ENCODE data around the gene COL4A3.

DNA sequence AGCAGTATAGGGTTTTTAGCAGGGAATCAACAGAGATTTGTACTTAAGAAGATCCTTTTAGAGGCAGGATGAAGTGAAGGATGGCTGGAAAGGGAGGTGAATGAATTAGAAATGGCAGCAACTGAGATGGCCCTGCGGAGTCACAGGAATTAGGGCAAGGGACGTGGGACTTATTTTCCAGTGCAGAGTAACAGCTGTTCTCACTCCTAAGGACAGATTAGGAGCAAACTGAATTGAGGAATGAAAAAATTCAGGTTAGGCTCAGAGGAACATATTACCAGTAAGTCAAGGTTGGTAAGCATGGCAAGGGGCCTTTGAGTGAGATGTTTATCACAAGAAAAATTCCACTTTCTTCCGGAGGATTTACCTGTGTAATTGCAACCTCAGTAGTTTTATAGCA, 34.4 kb downstream of the COL4A3 start:
- TF ChIP-seq TCF4 (CRISPR knock-in tag; IDR thresholded peaks at IDR 0.05; ENCODE audit: borderline replicate concordance) (no peak), PPARA (CRISPR knock-in tag; IDR thresholded peaks at IDR 0.05; ENCODE audit: borderline replicate concordance) (no peak), GLIS3 (CRISPR knock-in tag; IDR thresholded peaks at IDR 0.05) (no peak), ZFP3 (CRISPR knock-in tag; IDR thresholded peaks at IDR 0.05) (no peak), ESRRG (CRISPR knock-in tag; IDR thresholded peaks at IDR 0.05) (no peak), BACH2 (CRISPR knock-in tag; IDR thresholded peaks at IDR 0.05; ENCODE audit: borderline replicate concordance) (no peak), TOX (CRISPR knock-in tag; IDR thresholded peaks at IDR 0.05; ENCODE audit: borderline replicate concordance) (no peak), ARNTL (CRISPR knock-in tag; IDR thresholded peaks at IDR 0.05; ENCODE audit: borderline replicate concordance, low read depth) (no peak), OSR1 (CRISPR knock-in tag; IDR thresholded peaks at IDR 0.05) (no peak), ZC3H10 (CRISPR knock-in tag; IDR thresholded peaks at IDR 0.05) (no peak), ISL1 (CRISPR knock-in tag; IDR thresholded peaks at IDR 0.05) (no peak)

Data from SK-N-SH treated with all-trans-retinoic acid at 6 μM for 48 hours (cell line).